Measurements from ENCODE around the gene MORN5.

DNA sequence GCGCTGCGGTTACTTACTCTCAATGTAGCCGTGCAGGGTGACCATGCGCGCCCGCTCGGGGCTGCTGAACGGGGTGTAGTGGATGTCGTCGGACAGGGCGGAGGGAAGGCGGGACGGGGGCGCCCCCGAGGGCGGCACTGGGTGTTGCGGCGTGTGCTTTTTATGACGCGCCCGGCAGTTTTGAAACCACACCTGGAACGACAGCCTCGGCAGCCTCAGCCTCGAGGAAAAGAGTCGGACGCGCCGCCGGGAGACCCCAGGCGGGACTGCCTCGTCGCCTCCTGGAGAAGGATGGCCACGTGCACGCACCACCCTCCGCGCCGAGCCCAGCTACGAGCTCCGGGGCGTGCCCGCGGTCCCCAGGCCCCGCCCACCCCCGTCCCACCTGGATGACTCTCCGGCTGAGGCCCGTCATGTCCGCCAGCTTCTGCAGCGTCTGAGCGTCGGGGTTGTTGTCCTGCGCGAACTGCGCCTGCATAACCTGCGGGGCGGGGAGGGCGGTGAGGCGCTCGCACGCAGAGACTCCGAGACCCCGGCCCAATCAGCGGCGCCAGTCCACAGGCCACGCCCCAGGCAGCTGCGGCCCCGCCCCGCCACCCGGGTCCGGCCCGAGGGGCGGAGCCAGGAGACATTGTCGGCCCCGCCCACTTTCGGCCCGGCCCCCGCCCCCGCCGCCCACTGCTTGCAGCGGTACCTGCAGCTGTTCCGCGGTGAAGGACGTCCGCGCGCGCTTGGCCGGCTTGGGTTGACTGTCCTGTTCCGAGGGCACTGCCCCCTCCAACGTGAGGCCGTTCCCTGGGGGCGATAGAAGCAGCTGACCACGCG is 54.1 kb downstream of the MORN5 start:
- TF ChIP-seq, protein P1, sequence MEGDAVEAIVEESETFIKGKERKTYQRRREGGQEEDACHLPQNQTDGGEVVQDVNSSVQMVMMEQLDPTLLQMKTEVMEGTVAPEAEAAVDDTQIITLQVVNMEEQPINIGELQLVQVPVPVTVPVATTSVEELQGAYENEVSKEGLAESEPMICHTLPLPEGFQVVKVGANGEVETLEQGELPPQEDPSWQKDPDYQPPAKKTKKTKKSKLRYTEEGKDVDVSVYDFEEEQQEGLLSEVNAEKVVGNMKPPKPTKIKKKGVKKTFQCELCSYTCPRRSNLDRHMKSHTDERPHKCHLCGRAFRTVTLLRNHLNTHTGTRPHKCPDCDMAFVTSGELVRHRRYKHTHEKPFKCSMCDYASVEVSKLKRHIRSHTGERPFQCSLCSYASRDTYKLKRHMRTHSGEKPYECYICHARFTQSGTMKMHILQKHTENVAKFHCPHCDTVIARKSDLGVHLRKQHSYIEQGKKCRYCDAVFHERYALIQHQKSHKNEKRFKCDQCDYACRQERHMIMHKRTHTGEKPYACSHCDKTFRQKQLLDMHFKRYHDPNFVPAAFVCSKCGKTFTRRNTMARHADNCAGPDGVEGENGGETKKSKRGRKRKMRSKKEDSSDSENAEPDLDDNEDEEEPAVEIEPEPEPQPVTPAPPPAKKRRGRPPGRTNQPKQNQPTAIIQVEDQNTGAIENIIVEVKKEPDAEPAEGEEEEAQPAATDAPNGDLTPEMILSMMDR (IDR thresholded peaks at IDR 0.05) = no peak
- no peak for TF ChIP-seq POLR2AphosphoS5 (IDR thresholded peaks at IDR 0.05)

Measured in breast epithelium (tissue), 3 donors.